ENCODE results near the gene AFTPH.

- TF ChIP-seq CTCF (IDR thresholded peaks at IDR 0.05) (no peak), POLR2A (IDR thresholded peaks at IDR 0.05) (no peak)
These were observed 9.8 kb downstream of the AFTPH start for GRCh38 chr2:64533882-64534281.
